Left ventricle myocardium superior (tissue), 1 donor: ENCODE results near the gene CAMK1G. TPM values are rescaled to one million over a fixed set of nuclear protein-coding genes. Genes with fewer than 3 reads are reported as not detected.

Experiments
- ATAC-seq: fragments of 200-7000 bp; cut with Tn5 transposase; one replicate; pipeline ENCODE4 v1.9.1; 2020; ENCODE audit warnings: mild to moderate bottlenecking, moderate library complexity
- DNase-seq: peaks from one replicate; pipeline ENCODE4 v3.0.0-alpha.2; 2020
- intact Hi-C: fragments of 100-400 bp; cut with micrococcal nuclease; formaldehyde crosslinking; loops from one replicate; pipeline ENCODE4 v1.11.0; 2022
- total RNA-seq: library from RNA; stranded (reverse); fragmentation: NEBNext Ultra II Directional; extraction: Animal tissue kit (Norgen Biotek cat#: 25700); gene quantifications from one replicate; pipeline ENCODE4 v1.2.1, GENCODE V29; 2021
- donor health status: DM: no; HTN: yes; CAD: no; lungs with severe emphysema.

The CAMK1G gene
- total RNA-seq, 1 donor from 2014 or later: not detected

DNA sequence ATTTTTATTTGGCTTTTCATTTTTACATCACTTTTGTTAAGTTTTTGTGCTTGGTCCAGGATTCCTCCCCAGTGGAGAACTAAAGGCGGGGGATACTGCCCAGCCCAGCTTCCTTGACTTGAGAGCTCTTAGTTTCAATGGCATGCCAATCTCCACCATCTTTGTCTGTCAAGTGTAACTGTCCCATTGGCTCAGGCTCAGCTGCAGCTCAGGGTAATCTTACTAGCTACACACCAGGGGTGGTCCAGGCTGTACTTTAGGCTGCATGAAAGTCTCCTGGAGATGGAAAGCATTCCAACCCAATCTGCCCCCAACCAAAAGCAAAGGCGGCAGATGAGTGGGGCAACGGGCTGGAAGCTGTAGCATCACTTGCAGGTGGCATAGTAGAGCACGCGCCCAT lies 31.4 kb downstream of the CAMK1G start:
- ATAC-seq: no peak
- no peak for DNase-seq
- intact Hi-C loops: no loop called here

DNA sequence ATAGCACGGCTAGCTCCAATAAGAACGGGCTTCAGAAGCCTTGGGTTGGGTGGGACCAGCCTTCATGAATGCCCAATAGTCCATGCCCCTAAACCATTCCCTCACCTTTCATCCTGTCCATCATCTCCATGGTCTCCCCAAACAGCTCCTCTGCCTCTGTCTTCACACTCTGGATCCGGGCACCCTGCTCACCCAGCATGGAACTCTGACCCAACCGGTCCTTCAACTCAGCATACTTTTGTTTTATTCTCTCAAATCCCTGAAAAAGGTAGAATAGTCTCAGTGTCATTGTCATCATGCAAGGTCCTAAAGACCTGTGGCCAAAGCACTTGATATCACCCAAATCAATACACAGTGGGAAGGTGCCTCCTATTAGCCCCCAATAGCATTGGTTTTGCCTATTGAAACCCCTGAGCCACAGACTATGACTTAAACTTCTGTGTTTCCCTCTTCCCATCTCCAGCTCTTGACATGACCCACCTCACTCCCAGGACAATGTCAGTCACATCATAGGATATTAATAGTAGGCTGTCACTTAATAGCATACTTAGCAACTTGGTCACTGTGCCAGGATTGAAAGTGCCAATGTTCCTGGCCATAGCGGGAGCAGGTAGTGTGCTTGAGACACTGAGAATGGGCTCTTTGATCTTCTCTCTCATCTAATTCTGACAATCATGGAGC lies 33.0 kb downstream of the CAMK1G start:
- peak; percentile 88 for ATAC-seq
- intact Hi-C loops: no loop called here
- no peak for DNase-seq

DNA sequence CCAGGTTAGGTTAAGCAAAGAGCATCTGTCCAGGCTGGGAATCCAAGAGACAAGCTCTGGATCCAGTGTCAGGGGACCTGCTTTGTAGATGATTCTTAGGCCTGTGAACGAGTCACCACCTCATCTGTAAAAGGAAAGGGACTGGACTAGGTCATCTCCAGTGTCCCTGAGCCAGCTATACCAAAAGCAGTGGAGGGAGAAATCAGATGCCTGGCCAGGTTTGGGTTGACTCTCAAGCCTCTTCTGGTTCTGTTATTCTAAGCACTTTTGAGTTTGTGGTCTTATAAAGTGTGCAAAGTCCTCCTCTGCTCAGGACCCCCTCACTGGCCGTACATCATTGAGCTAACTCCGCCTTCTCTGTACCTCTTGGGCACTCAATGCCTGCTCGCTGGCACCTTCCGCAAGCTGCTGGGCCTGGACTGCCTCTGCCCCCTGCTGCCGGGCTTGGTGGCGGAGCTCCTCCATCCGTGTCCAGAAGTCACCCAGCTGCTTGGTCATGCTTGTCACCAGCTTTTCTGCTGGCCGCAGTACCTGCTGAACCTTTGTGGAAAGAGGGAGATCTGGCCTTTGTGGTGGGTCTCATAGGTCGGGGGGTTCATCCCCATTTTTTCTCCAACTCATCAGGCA lies 33.6 kb downstream of the CAMK1G start:
- intact Hi-C loops: no loop called here
- DNase-seq: no peak
- peak; percentile 11 for ATAC-seq

DNA sequence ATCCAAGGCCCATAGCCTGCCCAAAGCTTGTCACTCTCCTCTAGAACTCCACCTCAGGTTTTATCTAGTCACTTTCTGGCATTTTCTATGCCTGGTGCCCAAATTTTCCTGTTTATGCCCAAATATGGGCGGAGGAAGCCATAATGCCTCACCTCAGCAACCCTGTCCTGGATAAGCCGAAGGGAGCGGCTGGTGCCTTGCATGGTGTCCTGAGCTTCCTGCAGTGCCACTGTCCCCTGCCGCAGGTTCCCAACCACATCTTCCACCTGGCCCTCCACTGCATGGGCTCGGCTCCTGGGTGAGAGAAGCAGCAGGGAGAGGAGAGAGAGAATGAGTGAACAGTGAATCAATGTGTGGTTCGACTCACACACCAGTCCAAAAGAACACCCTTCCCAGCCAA lies 34.2 kb downstream of the CAMK1G start:
- intact Hi-C loops: no loop called here
- ATAC-seq (no peak), DNase-seq (no peak)

DNA sequence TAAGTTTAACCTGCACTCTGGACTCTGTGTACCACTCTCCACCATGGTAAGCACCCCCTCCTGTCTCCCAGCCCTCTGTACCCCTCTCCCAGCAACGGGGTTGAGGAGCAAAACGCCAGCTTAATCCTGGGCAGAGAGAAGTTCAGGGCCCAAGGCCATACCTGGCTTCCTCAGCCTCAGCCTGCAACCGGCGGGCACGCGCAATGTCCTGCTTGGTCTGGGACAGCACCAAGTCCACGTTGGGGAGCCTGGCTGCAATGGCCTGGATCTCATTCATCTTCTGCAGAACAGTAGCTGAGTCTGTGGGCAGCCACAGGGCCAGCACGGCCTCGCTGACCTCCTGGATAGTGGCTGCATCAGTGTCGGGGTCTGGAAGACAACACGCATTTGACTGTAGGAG lies 34.8 kb downstream of the CAMK1G start:
- no peak for ATAC-seq
- DNase-seq: no peak
- intact Hi-C loops: no loop called here

DNA sequence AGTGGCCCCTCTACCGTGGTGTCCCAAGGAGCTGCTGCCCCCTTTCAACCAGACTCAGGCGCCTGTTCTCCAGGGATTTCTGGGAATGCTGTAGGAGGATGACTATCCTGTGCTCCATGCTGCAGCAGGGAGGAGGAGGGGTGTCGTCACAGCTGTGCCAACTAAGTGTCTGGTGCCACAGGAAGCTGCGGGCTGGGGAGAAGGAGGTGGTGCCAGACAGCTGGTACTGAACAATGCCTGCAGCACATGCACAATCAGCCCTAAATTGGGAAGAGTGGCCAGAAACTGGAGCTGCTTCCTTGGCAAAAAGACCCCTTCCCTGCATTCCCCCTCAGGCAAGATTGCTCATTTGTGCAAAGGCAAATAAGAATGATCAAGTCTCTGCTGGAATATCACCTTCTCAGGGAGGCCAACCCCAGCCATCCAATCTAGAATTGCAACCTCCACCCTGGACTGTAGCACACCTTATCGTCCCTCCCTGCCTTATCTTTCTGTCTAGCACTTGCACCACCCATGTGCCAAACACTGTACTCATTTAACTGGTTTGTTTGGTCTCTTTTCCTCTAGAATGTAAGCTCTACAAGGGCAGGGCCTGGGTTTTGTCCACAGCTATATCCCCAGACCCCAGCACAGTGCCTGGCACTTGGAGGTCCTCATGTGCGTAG lies 35.4 kb downstream of the CAMK1G start:
- DNase-seq (peak; percentile 72), ATAC-seq (peak; percentile 82)
- intact Hi-C loops: no loop called here

DNA sequence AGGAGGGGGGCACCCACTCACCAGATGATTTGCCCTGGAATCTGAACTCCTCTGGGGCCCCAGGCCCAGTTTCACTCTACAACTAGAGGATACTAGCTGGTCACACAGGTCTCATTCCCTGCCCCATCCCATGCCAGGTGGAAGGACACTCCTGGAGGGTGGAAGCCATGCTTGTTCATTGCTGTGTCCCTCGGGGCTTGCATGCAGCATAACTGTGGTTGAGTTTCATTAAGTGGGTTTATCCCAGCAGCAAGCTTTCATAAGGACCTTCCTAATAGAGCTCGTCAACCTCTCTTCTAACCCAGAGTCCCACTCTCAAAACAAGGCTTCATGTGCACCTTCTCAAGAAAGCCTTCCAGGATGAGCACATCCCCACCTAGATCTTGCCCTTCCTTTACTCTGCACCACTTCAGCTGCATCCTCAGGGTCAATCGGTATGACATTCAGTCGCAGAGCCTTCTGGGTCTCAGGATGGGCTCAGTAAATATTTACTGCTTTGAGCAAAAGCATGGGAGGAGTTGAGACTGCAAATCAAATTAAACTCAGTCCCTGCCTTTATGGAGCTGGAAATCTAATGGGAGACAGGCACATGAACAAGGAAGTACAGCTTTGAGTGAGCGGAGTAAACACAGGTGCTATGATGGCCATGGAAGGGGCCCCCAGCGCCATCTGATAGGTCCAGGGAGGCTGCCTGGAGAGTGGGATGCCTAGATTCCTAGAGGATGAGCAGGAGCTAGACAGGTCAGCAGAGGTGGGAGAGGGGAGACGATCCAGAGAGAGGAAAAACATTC lies 36.4 kb downstream of the CAMK1G start:
- ATAC-seq (no peak), DNase-seq (no peak)
- intact Hi-C loops: no loop called here

DNA sequence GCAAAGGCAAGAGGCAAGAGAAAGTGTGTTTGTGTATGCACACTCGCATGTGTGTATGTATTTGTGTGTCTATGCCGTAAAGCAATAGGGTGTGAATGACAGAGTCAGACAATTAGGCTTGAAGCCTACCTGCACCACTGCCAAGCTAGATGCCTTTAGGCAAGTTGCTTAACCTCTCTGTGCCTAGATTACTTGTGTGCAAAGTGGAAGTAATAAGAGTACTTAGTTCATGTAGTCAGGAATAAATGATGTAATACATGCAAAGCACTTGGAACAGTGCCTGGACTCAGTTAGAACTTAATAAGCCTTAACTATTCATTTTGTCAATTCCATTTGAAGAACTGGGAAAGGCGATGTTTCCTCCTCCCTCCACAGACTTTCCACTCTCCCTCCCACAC lies 37.0 kb downstream of the CAMK1G start:
- intact Hi-C loops: no loop called here
- ATAC-seq (no peak), DNase-seq (no peak)

DNA sequence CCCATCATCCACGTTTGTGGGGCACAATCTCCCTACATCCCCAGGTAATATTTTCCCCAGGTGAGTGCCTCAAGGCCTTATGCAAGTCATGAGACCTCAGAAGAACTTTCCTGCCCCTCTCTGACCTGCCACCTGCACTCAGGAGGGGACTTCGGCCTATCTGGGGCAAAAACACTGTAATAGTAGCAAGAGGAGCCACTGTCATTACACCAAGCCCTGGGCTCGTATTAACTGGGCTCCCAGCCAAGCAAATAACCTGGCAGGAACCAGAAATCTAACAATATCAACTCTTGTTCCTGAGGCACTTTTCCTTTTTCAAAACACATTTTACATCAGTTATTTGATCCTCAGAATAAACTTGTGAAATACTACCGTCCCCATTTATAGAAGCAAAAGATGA lies 37.8 kb downstream of the CAMK1G start:
- no peak for DNase-seq
- no peak for ATAC-seq
- intact Hi-C loops: no loop called here

DNA sequence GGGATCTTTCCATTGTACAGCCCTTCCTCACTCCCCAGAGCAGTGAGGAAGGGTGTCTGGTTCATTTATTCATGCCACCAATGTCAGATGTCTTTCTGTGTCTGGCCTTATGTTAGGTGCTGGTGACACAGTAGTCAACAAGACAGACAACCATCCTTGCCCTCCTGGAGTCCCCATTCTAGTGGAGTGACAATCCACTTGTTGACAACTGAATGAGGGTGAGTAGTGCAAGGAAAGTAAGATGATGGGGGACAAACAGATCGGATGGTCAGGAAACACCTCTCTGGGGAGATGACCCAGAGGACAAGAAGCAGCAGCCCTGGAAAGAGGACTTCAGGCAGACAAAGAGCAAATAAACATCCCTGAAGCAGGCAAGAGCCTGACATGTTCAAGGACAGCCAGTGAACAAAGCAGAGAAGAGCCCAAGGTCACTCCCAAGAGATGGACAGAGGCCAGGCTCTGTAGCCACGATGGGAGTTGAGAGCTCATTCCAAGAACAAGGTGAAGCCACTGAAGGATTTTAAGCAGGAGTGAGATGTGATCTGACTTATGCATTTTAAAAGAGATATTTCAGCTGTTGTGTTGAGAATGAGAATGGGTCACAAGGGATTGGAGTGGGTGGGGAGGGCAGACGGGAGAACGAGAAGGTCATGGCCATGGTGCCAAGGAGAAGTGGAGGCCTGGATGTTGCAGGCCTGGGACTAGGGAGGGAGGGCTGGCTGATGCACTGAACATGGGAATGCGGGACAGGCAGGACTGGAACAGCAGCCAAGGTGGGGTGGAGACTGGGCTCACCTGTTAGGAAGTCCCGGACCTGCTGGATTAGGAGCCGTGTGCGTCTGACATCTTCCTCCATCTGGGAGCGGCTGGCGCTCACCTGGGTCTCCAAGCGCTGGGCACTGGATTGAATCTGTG lies 38.5 kb downstream of the CAMK1G start:
- DNase-seq (no peak), ATAC-seq (peak; percentile 1)
- intact Hi-C loops: no loop called here

DNA sequence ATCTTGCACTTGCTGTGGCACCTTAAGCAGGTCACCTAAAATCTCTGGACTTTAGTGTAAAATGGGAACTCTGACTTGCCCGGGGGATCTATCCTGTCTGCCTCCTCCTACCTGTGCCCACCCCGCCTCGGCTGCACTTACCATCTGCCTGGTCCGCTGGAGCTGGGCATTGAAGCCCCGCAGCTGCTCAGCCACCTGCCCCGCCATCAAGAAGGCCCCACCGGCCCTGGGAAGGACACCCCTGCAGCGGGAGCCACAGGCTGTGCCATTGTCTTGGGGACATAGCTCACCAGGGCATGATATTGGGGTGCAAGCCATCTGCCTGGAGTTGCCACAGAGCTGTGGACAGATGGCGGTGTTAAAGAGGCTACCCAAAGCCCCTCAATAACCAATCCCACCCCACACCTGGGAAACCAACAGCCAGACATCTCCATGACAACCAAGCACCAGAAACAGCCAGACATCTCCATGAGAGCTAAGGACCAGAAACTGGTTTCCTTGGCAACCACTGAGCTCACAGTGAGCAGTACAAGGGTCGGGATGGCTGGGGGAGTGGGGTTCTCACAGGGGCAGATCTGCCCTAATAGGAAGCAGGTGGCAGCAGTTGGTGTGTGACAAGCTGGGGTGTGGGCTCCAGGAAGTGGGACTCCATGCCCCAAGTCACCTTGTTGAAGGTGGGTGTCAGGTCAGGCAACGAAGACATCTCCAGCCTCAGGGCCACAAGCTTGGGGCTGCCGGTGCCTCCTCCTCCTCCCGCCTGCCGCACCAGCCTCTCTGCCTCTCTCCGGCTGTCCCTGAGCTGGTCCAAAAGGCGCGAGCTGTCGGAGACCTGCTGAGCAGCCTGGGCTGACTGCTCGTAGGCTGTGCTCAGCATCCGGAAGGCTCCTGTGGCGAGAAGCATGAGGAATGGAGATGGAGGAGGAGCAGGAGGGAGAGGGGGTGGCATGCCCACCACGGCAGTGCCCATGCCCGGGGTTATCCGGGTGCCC lies 39.6 kb downstream of the CAMK1G start:
- intact Hi-C loops: no loop called here
- DNase-seq (no peak), ATAC-seq (no peak)

DNA sequence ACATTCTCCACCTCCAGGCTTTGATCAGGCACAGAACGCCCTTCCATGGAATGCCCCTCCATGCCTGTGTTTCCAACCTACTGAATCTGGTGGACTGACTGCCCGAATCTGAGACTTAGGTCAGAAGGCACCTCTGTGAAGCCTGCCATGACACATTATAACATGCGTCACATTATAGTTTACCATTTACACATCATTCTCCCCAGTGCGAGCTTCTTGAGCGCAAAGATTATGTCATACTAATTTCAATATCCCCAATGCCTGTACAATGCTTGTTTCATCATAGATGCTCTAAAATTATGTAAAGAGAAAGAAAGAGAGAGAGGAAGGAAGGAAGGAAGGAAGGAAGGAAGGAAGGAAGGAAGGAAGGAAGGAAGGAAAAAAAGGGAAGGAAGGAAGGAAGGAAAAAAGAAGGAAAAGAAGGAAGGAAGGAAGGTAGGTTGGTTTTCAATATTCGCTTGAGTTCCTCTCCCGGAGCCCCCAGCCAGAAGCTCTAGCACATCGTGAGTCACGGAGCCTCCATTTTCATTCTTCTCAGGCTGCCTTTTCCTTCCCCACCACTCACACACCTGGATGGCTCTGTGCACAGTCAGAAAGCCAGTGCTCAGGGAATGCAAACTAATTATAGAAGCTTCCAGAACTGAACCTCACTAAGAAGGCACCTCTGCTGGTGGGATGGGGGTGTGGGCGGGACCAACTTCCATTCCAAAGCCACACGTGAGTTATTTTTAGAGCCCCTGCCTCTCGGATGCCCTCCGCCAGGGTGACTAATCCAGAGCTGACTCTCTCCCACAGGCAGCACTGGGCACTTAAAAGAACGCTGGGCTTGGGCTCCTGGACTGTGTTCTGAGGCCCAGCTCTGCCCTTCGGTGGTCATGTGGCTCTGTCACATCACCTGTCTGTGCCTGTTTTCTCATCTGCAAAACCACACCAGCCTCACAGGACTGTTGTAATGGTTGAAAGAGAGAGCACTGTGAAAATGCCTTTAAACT lies 41.3 kb downstream of the CAMK1G start:
- ATAC-seq (peak; percentile 75), DNase-seq (peak; percentile 58)
- intact Hi-C loops: no loop called here

DNA sequence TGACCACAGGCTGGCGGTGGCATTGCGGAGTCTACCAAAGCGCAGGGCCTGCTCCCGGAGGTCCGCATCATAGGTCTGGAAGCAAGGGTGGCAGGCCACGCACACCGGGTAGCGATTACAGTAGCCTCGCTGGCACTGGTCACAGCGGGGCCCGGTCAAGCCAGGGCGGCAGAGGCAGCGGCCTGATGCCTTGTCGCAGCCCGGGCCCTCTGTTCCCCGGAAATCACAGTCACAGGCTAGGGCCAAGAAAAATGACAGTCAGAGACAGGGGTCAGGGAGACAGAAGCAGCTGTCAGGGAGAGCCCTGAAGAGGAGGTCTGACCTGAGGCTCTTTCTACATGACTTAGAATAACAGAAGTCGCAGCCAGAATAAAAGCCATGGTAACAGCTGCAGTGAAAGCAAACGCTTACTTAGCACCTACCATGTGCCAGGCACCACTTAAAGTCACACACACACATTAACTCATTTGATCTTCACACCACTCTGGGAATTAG lies 42.3 kb downstream of the CAMK1G start:
- intact Hi-C loops: no loop called here
- ATAC-seq: peak; percentile 29
- DNase-seq: no peak

DNA sequence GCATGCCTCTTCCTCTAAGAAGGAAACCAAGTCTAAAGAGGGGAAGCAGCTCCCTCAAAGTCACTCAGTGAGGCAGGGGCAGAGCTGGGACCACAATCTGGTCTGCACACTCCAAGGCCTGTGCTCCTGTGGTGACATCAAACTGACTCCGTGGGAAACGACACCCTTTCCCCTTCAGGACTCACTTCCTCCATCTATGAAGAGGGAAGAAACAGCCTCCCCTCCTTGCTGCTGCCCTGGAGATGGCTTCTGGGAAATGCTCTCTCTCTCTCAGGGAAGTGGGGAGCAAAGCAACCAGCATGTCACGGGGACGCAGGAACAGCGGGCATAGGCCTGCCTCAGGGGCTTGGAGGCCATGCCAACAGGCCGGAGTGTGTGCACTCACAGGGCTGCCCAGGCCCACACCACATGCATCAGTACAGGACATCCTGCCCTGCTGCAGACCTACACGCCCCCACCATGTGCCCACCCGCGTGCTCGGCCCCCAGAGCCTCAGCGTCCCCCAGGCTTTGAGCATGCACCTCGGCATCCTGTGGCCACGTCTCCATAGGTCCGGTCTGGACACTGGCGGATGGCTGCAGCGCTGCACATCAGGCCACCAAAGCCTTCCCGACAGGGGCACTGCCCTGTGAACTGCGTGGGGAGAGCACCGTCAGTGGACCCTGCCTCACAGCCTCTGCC lies 43.0 kb downstream of the CAMK1G start:
- ATAC-seq (no peak), DNase-seq (no peak)
- intact Hi-C loops: no loop called here

DNA sequence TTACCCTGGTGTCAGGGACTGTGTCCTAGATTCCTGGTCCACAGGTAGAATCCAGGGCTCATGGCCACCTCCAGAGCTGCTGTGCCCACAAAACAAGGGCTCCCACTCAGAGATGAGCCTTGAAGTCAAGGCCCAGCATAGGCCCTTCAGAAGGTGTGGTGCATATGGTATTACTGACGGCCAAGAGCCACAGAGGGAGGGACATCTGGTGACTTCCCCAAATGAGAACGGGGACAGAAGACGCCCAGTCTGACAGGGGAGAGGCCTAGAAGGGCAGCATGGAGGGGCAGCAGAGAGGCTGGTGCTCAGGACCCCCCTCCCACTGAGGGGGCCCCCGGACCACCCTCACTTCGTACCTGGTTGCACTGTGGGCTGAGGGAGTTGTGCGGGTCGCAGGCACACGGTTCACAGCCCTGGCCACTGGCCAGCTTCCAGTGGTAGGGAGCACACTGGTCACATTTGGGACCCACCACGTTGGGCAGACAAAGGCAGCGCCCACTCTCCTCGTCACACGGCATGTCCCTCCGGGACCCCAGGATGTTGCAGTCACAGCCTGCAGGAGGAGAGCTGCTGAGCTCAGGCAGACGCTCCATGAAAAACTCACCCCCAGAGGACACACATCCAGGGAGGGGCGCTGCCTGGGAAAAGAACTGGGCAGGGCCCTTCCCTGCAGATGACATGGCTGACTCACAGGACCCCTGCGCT lies 43.7 kb downstream of the CAMK1G start:
- DNase-seq: no peak
- intact Hi-C loops: no loop called here
- ATAC-seq: peak; percentile 1
